LNCAP (cell line): ENCODE measurements around the gene CCDC106.

ENCODE experiments used
- CTCF ChIP-seq: fragments of 450-650 bp; IDR thresholded peaks from 2 replicates; pipeline ENCODE4 v1.5.1; 2017; ENCODE audit warnings: mild to moderate bottlenecking

The CCDC106 gene

DNA sequence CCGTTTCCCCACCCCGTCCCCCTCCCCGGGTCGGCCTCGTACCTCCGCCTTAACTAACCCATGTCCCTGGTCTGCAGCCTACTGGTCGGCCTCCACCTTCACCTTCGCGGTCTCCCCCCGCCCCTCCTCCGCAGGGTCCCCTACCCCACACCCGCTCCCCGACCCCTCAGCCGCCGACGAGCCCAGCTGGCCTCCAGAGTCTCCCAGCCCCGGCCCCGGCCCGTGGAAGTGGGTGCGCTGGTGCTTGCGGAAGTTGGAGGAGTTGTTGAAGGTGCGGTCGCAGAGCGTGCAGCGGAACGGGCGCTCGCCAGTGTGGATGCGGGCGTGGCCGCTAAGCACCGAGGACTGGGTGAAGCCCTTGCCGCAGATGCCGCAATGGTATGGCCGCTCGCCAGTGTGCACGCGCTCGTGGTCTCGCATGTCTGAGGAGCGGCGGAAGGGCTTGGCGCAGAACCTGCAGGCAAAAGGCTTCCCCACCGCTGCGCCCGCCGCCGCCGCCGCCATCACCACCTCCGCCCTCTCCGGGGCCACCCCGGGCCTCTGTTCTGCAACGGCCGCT is 26.3 kb upstream of the CCDC106 start:
- TF ChIP-seq CTCF, result no peak

DNA sequence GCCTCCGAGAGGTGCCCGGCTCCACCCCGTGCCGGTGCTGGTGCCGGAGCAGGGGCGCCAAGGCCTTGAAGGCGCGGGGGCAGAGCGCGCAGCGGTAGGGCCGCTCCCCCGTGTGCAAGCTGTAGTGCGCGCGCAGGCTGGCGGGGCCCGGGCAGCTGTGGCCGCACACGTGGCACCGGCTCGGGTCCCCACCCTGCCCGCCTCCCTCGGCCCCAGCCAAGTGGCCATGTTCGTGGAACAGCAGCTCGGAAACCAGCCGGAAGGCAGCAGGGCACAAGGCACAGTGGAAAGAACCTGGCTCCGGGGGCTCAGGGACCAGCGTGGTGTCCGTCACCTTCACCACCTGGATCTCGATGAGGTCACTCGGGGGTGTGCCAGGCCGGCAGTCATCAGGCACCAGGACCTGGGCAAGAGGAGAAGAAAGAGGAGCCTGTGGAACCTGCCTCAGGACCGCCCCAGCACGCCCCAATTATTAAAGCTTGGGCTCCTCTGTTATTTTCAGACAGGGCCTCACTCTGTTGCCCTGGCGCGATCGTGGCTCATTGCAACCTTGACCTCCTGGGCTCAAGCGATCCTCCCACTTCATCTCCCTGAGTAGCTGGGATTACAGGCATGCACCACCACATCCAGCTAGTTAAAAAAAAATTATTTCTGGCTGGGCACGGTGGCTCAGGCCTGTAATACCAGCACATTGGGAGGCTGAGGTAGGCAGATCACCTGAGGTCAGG is 25.6 kb upstream of the CCDC106 start:
- no peak for TF ChIP-seq CTCF

DNA sequence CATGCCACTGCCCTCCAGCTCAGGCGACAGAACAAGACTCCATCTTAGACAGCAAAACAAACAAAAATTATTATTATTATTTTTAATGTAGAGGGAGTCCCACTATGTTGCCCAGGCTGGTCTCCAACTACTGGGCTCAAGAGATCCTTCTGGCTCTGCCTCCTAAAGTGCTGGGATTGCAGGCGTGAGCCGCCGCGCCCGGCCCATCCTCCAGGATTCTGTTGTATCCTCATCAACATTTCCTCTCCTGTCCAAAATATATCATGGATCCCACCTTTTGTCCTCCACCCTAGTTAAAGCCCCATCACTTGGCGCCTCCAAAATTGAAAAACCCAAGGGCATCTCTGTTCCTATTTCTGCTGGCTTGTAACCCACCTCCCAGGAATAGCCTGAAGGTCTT is 24.9 kb upstream of the CCDC106 start:
- TF ChIP-seq CTCF, result no peak

DNA sequence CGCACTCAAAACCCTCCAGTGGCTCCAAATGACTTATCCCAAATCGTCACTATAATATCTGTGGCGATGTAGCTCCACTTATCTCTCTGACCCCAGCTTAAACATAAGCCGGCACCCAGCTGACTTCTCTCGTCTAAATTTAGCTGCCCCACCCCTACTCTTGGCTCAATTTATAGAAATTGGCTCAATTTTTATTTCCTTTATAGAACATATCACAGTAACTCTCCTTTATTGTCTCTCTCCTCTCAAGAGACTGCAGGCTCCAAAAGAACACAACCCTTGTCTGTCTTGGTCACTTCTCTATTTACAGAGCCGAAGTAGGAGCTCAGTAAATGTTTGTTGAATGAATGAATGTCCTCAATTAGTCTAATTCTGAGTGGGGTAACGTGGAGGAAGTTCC is 24.5 kb upstream of the CCDC106 start:
- no peak for TF ChIP-seq CTCF

- no peak for TF ChIP-seq CTCF
These were observed 23.7 kb upstream of the CCDC106 start, which contains the start of gene ZNF784 for GRCh38 chr19:55624109-55625003. Gene ZNF784, minus strand, starts transcription at chr19:55624566. Its CDS starts 5 bp downstream, at chr19:55624561.

- no peak for TF ChIP-seq CTCF
These were observed 23.0 kb upstream of the CCDC106 start for GRCh38 chr19:55625004-55625326.

- TF ChIP-seq CTCF, result no peak
These were observed 21.7 kb upstream of the CCDC106 start for GRCh38 chr19:55626350-55626749.
